OCI-LY1 (cell line): ENCODE data around the gene PAEP.
"Not testable (repeated sequence)": the region's sequence is repeated elsewhere in the genome, so short reads cannot be mapped to it uniquely, and the experiment has no call there.

Experiments used
- H2AFZ ChIP-seq: fragments of 200-600 bp; sonication (generic), shearing (Covaris generic); 2 replicates; pipeline ENCODE4 v1.6.0; 2014; ENCODE audit warnings: antibody characterized with exemption, mild to moderate bottlenecking, low read length
- H3F3A ChIP-seq: fragments of 200-600 bp; sonication (generic), shearing (Covaris generic); 2 replicates; pipeline ENCODE4 v1.6.0; 2014; ENCODE audit warnings: mild to moderate bottlenecking, antibody characterized with exemption, low read length, moderate library complexity; ENCODE audit not compliant: insufficient read depth
- H3K27ac ChIP-seq: fragments of 200-600 bp; sonication (generic); 2 replicates; pipeline ENCODE4 v1.5.1; 2014; ENCODE audit warnings: low read length, mixed run types, mild to moderate bottlenecking, low read depth; ENCODE audit not compliant: poor library complexity, severe bottlenecking
- H3K27me3 ChIP-seq: fragments of 200-600 bp; sonication (generic); 2 replicates; pipeline ENCODE4 v1.6.0; 2014; ENCODE audit warnings: antibody characterized with exemption, mild to moderate bottlenecking, low read length, moderate library complexity; ENCODE audit not compliant: insufficient read depth
- H3K36me3 ChIP-seq: fragments of 200-600 bp; sonication (generic); 2 replicates; pipeline ENCODE4 v1.6.1; 2014; ENCODE audit warnings: mild to moderate bottlenecking, antibody characterized with exemption, low read length, moderate library complexity, mixed read lengths; ENCODE audit not compliant: insufficient read depth
- H3K4me1 ChIP-seq: fragments of 200-600 bp; sonication (generic); 2 replicates; pipeline ENCODE4 v1.5.1; 2014; ENCODE audit warnings: mild to moderate bottlenecking, low read length, moderate library complexity; ENCODE audit not compliant: insufficient read depth, severe bottlenecking
- H3K4me2 ChIP-seq: fragments of 200-600 bp; sonication (generic), shearing (Covaris generic); 2 replicates; pipeline ENCODE4 v1.6.1; 2014; ENCODE audit warnings: low read length
- H3K4me3 ChIP-seq: fragments of 200-600 bp; sonication (generic); 2 replicates; pipeline ENCODE4 v1.5.1; 2014; ENCODE audit warnings: low read length, low read depth, mild to moderate bottlenecking, mixed read lengths; ENCODE audit not compliant: poor library complexity, severe bottlenecking
- H3K79me2 ChIP-seq: fragments of 200-600 bp; shearing (Covaris generic); 2 replicates; pipeline ENCODE4 v1.6.1; 2016; ENCODE audit warnings: mixed run types, low read length, mixed read lengths; ENCODE audit not compliant: insufficient read depth
- H3K9ac ChIP-seq: fragments of 200-600 bp; sonication (generic), shearing (Covaris generic); 2 replicates; pipeline ENCODE4 v1.6.1; 2014; ENCODE audit warnings: mild to moderate bottlenecking, low read length, mixed read lengths
- H3K9me2 ChIP-seq: fragments of 200-600 bp; sonication (generic), shearing (Covaris generic); 2 replicates; pipeline ENCODE4 v1.6.1; 2014; ENCODE audit warnings: low read depth, mild to moderate bottlenecking, low read length, mixed read lengths
- H3K9me3 ChIP-seq: fragments of 200-600 bp; shearing (Covaris generic); 2 replicates; pipeline ENCODE4 v1.6.1; 2014; ENCODE audit warnings: low read length, mixed read lengths
- H4K20me1 ChIP-seq: fragments of 200-600 bp; sonication (generic), shearing (Covaris generic); 2 replicates; pipeline ENCODE4 v1.6.0; 2016; ENCODE audit warnings: mild to moderate bottlenecking, low read length; ENCODE audit not compliant: insufficient read depth
- CTCF ChIP-seq: fragments of 200-600 bp; sonication (generic), shearing (Covaris generic); IDR thresholded peaks from 2 replicates; pipeline ENCODE4 v1.5.1; 2017; ENCODE audit warnings: mild to moderate bottlenecking, antibody characterized with exemption, low read length, moderate library complexity, mixed read lengths
- EZH2 ChIP-seq: fragments of 200-600 bp; sonication (generic), shearing (Covaris generic); IDR thresholded peaks from 2 replicates; pipeline ENCODE4 v1.8.0; 2017; ENCODE audit warnings: borderline replicate concordance, mixed run types, mild to moderate bottlenecking, antibody characterized with exemption, low read length, moderate library complexity, mixed read lengths

PAEP gene

GRCh38 chr9:135546792-135547617 is 14.6 kb upstream of the PAEP start:
- not testable (repeated sequence) for H3K9ac ChIP-seq, H3K27me3 ChIP-seq, H3K4me2 ChIP-seq, H4K20me1 ChIP-seq, H3F3A ChIP-seq, H3K36me3 ChIP-seq, H3K4me1 ChIP-seq, H3K27ac ChIP-seq, H2AFZ ChIP-seq, H3K79me2 ChIP-seq, H3K9me3 ChIP-seq, H3K9me2 ChIP-seq, H3K4me3 ChIP-seq

DNA sequence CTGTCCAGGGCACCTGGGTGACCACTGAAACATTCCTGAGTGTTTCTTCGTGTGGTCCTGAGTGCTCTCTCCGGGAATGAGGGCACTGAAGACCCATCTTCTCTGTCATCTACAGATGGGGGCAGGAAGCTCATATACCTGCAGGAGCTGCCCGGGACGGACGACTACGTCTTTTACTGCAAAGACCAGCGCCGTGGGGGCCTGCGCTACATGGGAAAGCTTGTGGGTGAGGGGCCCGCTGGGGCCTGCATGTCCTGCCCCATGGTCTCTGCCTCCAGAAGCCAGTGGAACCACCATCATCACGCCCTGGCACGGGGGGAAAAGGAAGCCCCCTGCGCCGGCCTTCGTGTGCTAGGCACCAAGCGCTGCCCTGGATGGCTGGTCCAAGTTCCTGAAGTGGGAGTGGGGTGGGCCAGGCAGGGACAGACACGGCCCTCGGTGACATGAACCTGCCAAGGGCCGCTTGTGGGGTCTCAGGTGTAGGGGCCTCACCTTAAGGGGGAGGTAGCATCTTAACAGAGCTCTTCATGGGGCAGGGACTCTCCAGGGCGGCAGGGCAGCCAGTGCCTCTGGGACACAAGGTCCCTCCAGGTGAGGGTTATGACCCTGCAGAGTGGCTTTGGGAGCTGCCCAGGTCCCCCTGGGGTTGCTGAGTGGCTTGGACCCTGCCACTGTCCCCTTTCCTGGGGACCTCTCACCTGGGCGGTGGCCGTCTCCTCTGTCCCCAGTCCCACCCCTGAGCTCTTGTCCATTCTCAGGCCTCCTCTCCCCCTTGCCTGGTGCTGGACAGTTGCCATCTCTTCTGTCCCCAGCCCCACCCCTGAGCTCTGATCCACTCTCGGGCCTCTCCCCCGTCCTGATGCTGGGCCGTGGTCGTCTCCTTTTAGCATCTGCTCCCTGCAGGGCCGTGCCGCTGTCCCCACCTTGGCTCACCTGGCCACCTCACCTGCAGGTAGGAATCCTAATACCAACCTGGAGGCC is 13.5 kb upstream of the PAEP start:
- Histone ChIP-seq H3K9me3 (no peaks in the 10 kb centered on the region), H3K27me3 (no peaks in the 10 kb centered on the region), H3F3A (no peaks in the 10 kb centered on the region)

GRCh38 chr9:135549478-135550343 is 11.8 kb upstream of the PAEP start:
- not testable (repeated sequence) for H3K79me2 ChIP-seq, H2AFZ ChIP-seq, H3F3A ChIP-seq, H3K4me2 ChIP-seq, H3K4me1 ChIP-seq, H3K9me2 ChIP-seq, H3K27me3 ChIP-seq, H4K20me1 ChIP-seq, H3K9ac ChIP-seq, H3K27ac ChIP-seq, H3K9me3 ChIP-seq, H3K4me3 ChIP-seq, H3K36me3 ChIP-seq

More for the DNA sequence above, 13.5 kb upstream of the PAEP start:
- no peaks in the 10 kb centered on the region for H3K4me1 ChIP-seq
- TF ChIP-seq CTCF: no peak
- no peak for TF ChIP-seq EZH2
- no peak overlapping the region for H3K4me2 ChIP-seq
- H3K27ac ChIP-seq: no peak overlapping the region
- H2AFZ ChIP-seq: no peak overlapping the region
- H3K9ac ChIP-seq: no peak overlapping the region
- H3K9me2 ChIP-seq: no peaks in the 10 kb centered on the region
- no peaks in the 10 kb centered on the region for H3K79me2 ChIP-seq
- H3K36me3 ChIP-seq: no peaks in the 10 kb centered on the region
- H3K4me3 ChIP-seq: no peak overlapping the region
- H4K20me1 ChIP-seq: no peaks in the 10 kb centered on the region
